SK-N-MC (cell line): Measurements from ENCODE around the gene SSTR4.
"Not testable (repeated sequence)": the region's sequence is repeated elsewhere in the genome, so short reads cannot be mapped to it uniquely, and the experiment has no call there.

Source experiments
- DNase-seq: peaks from one replicate; pipeline ENCODE4 v3.0.0-alpha.2; 2011; ENCODE audit warnings: low read depth, low spot score
- H3K27ac ChIP-seq: fragments of 200-600 bp; sonication (generic); 2 replicates; pipeline ENCODE4 v1.5.1; 2016; ENCODE audit warnings: mixed run types
- H3K36me3 ChIP-seq: fragments of 200-600 bp; sonication (generic); 2 replicates; pipeline ENCODE4 v1.6.1; 2017; ENCODE audit warnings: antibody characterized with exemption, low read length, mixed read lengths; ENCODE audit not compliant: insufficient read depth
- H3K4me3 ChIP-seq: fragments of 200-600 bp; sonication (generic); 2 replicates; pipeline ENCODE4 v1.5.1; 2016
- H3K9ac ChIP-seq: fragments of 200-600 bp; sonication (generic); 2 replicates; pipeline ENCODE4 v1.8.0; 2017; ENCODE audit warnings: mixed run types, mixed read lengths; ENCODE audit not compliant: insufficient read length
- H3K9me3 ChIP-seq: fragments of 200-600 bp; sonication (generic); 2 replicates; pipeline ENCODE4 v1.6.1; 2017; ENCODE audit warnings: low read depth, mild to moderate bottlenecking, antibody characterized with exemption, low read length, moderate library complexity, mixed read lengths
- EZH2 ChIP-seq: fragments of 200-600 bp; sonication (generic); IDR thresholded peaks from one replicate; pipeline ENCODE4 v1.6.1; 2017; ENCODE audit warnings: antibody characterized with exemption
- FOXP2 ChIP-seq: optimal IDR thresholded peaks from 2 replicates; pipeline ENCODE3; 2011; ENCODE audit warnings: mild to moderate bottlenecking, moderate library complexity; ENCODE audit not compliant: insufficient read depth; ENCODE audit errors: extremely low read length, control extremely low read depth
- POLR2AphosphoS5 ChIP-seq: IDR thresholded peaks from 2 replicates; pipeline ENCODE4 v1.6.1; 2012; ENCODE audit warnings: mild to moderate bottlenecking, low read depth, low read length, borderline replicate concordance

SSTR4 gene, protein sequence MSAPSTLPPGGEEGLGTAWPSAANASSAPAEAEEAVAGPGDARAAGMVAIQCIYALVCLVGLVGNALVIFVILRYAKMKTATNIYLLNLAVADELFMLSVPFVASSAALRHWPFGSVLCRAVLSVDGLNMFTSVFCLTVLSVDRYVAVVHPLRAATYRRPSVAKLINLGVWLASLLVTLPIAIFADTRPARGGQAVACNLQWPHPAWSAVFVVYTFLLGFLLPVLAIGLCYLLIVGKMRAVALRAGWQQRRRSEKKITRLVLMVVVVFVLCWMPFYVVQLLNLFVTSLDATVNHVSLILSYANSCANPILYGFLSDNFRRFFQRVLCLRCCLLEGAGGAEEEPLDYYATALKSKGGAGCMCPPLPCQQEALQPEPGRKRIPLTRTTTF

DNA sequence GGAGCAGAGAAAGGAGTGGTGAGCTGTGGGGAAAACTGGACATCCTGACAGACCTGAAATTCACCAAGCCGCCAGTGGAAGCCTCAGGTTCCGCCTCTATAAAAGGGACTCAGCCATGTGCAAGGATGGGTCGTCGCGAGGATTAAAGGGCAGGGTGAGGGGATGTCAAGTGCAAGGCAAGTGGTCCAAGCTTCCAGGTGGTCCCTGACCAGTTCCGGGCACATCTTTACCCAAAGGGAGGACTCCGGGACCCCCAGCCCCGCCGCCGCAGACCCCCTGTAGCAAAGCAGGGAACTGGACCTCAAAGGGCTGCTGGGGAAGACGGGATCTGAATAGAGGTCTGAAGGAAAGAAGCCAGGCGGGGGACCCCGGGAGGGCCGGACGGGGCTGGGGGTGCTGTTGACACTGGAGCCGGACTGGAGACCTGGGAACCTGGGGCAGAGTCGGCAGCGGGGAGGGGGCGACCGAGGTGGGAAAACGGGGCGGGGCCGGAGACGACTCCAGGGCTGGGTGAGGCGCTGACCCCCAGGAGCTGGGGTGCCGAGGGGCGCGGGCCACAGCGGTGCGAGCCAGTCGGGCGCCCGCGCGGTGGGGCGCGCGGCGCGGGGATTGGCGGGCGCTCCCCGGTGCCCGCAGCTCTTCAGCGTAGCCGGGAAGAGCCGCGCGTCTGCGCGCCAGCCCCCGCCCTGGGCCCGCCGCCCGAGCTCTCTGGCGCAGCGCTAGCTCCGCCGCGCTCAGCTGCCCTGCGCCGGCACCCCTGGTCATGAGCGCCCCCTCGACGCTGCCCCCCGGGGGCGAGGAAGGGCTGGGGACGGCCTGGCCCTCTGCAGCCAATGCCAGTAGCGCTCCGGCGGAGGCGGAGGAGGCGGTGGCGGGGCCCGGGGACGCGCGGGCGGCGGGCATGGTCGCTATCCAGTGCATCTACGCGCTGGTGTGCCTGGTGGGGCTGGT, at the start of gene SSTR4:
Gene SSTR4 (plus strand): TSS at position 592 of the 951 bp plus-strand sequence. CDS start 172 bp downstream, at position 764.
- H3K4me3 ChIP-seq: no peak within 1 kb of the TSS
- no peak within 1 kb of the TSS for H3K27ac ChIP-seq
- no peaks in the 10 kb centered on the region for H3K36me3 ChIP-seq
- no peak within 1 kb of the TSS for H3K9ac ChIP-seq
- no peak for DNase-seq
- H3K9me3 ChIP-seq: no peaks in the 10 kb centered on the region
- TF ChIP-seq EZH2 (no peak), FOXP2 (no peak), POLR2AphosphoS5 (no peak)

DNA sequence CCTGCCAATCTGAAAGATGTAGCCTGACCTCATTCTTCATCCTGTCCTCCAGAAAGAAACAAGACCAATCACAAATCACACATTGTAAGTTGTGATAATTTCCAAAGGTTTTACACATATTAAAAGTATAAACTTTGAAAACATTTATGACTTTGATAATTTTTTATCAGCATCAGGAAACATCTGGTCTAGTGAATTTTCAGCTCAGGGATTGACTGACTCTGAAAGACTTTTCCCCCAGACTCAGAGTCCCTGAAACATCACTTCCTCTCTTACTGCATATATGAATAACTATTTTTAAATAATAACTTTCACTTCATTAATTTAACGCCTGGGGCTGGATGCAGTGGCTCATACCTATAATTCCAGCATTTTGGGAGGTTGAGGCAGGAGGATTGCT, 48.5 kb upstream of the SSTR4 start:
- H3K4me3 ChIP-seq: no peak overlapping the region
- H3K36me3 ChIP-seq: no peaks in the 10 kb centered on the region
- TF ChIP-seq FOXP2 (no peak), EZH2 (no peak), POLR2AphosphoS5 (no peak)
- no peak overlapping the region for H3K27ac ChIP-seq
- no peaks in the 10 kb centered on the region for H3K9me3 ChIP-seq
- no peak overlapping the region for H3K9ac ChIP-seq
- no peak for DNase-seq

DNA sequence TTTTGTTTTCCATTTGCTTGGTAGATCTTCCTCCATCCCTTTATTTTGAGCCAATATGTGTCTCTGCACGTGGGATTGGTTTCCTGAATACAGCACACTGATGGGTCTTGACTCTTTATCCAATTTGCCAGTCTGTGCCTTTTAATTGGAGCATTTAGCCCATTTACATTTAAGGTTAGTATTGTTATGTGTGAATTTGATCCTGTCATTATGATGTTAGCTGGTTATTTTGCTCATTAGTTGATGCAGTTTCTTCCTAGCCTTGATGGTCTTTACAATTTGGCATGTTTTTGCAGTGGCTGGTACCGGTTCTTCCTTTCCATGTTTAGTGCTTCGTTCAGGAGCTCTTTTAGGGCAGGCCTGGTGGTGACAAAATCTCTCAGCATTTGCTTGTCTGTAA, 43.7 kb upstream of the SSTR4 start:
- H3K4me3 ChIP-seq, DNase-seq, H3K27ac ChIP-seq, H3K9me3 ChIP-seq, H3K9ac ChIP-seq, H3K36me3 ChIP-seq: not testable (repeated sequence)

DNA sequence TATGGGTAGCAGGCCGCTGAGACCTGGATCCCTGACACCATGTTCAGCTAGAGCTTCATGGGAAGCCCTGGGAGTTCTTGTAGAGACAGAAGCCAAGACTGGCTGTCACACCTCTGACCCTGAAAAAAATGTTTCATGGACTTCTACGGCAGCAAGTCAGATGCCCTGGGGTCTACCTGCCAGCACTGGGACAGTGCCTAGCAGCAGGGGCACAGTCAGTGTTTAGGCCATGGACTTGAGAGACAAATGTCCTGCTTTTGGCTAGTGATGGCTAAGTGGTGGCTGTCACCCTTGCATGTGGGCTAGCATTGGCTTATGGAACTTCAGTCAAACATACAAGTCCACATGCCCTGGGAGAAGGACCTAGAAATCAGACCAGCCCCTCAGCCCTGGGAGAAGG, 41.3 kb upstream of the SSTR4 start:
- Histone ChIP-seq H3K36me3 (no peaks in the 10 kb centered on the region), H3K9ac (no peak overlapping the region), H3K9me3 (no peaks in the 10 kb centered on the region), H3K27ac (no peak overlapping the region), H3K4me3 (no peak overlapping the region)
- no peak for TF ChIP-seq FOXP2
- no peak for TF ChIP-seq EZH2
- no peak for TF ChIP-seq POLR2AphosphoS5
- no peak for DNase-seq

DNA sequence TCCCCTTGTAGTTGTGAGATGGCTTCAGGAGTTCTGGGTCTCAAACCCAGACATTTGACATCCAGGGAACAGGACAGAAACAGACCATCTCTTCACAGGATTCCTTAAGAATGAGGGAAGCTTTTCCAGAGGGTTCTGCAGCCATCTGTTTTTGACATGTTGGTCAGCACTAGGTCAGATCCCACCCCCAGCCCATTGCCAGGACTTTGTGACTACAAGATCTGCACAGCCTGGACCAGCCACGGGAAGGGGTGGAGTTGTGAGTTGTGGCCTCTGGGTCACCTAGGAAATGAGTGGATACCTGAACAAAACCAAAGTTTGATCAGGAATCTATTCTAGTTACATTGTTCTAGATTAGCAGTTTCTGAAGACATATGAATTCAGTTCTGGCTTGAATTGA, 39.2 kb upstream of the SSTR4 start:
- Histone ChIP-seq H3K9ac (no peak overlapping the region), H3K27ac (no peak overlapping the region), H3K9me3 (no peaks in the 10 kb centered on the region), H3K4me3 (no peak overlapping the region), H3K36me3 (no peaks in the 10 kb centered on the region)
- no peak for TF ChIP-seq POLR2AphosphoS5
- no peak for TF ChIP-seq EZH2
- no peak for TF ChIP-seq FOXP2
- DNase-seq: no peak

DNA sequence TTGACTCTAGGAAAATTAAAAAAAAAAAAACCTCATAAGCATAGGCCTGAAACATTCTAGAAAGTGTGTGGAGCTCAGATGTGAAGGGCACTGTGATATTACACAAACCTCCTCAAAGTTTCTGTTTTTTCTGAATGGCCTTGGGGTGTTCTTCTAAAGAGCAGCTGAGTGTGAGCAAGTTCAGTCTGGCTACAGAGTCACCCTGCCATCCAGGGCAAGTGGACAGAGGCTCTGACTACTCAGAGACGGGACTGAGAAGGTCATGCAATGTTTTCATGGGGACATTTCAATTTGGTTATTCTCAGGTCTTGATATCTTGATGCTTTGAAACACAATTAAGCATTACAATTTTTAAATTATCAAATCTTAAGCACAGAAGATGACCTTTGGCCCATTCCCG, 36.6 kb upstream of the SSTR4 start:
- Histone ChIP-seq H3K36me3 (no peaks in the 10 kb centered on the region), H3K4me3 (no peak overlapping the region), H3K27ac (no peak overlapping the region), H3K9me3 (no peaks in the 10 kb centered on the region), H3K9ac (no peak overlapping the region)
- no peak for TF ChIP-seq POLR2AphosphoS5
- no peak for TF ChIP-seq FOXP2
- TF ChIP-seq EZH2: no peak
- no peak for DNase-seq

DNA sequence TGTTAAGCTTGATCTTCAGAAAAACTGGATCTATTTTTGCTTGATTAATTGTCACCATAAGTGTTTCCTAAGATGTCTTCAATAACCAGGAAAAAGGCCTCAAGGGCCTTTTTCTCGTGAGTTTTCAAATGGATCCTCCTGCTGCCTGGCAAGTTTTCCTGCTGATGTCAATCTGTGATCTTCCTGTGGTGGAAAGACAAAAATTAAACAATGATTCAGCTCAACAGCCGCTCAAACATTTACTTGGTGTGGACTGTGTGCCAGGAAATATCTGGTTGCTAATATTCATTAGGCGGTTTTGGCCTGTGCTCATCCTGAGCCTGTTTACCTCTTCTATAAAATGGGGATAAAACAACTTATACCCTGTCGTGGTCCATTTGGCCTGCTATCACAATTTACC, 35.4 kb upstream of the SSTR4 start:
- no peak overlapping the region for H3K27ac ChIP-seq
- no peak for TF ChIP-seq POLR2AphosphoS5
- TF ChIP-seq EZH2: no peak
- TF ChIP-seq FOXP2: no peak

DNA sequence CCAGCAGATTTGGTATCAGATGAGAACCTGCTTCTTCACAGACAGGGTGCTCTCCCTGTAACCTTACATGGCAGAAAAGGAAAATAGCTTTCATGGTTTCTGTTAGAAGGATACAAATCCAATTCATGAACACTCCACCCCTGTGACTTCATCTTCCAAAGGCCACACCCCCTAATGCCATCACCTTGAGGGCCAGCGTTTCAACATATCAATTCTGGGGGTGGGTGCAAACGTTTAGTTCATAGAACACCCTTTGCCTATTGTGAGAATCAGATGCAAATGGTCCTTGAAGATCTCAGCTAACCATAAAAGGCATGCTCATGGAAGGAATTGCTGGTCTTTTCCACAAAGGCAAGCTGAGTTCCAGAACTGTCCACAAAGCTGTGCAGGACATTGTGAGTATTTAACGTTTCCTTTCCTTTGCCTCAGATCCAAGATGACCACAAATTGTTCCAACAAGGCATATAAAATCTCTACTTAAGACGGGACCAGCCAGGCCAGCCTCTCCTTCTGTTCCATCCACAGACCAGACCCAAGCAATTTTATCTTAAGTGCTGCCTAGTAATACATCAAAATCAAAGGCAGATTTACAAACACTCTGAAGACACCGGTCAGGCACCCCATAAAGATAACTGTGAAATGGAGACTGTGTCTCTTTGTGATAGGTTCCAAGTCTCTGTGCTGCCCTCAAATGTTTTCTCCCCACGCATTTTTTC, 34.7 kb upstream of the SSTR4 start:
- H3K9ac ChIP-seq: no peak overlapping the region
- no peak for DNase-seq
- H3K9me3 ChIP-seq: no peaks in the 10 kb centered on the region
- TF ChIP-seq EZH2 (no peak), FOXP2 (no peak), POLR2AphosphoS5 (no peak)
- H3K4me3 ChIP-seq: no peak overlapping the region
- H3K36me3 ChIP-seq: no peaks in the 10 kb centered on the region
- no peak overlapping the region for H3K27ac ChIP-seq

More for the DNA sequence above, 35.4 kb upstream of the SSTR4 start:
- H3K4me3 ChIP-seq: no peak overlapping the region
- no peak for DNase-seq
- no peaks in the 10 kb centered on the region for H3K36me3 ChIP-seq
- no peak overlapping the region for H3K9ac ChIP-seq
- no peaks in the 10 kb centered on the region for H3K9me3 ChIP-seq
